Stimulated activated CD4-positive, alpha-beta T cell treated with anti-CD3 and anti-CD28 coated beads, Interleukin-2, amount 100 ng/mL, for 24 hours (primary cell): Measurements from ENCODE around the gene CAB39.

Experiments
- DNase-seq, 2 donors: peaks; one replicate each; pipeline ENCODE4 v3.0.0-alpha.2; 2020

Gene CAB39

GRCh38 chr2:230823264-230823964, 110.8 kb downstream of the CAB39 start:
- DNase-seq = no peak

GRCh38 chr2:230824406-230824978, 111.8 kb downstream of the CAB39 start:
- peak; percentile 43 to 48 for DNase-seq

- DNase-seq = no peak
These were observed 112.7 kb downstream of the CAB39 start for GRCh38 chr2:230825354-230825753.

- DNase-seq = no peak
These were observed 115.2 kb downstream of the CAB39 start for GRCh38 chr2:230827774-230828271.

GRCh38 chr2:230828272-230828961, 115.8 kb downstream of the CAB39 start:
- peak in 1 of 2 donors; percentile 56 for DNase-seq

- no peak for DNase-seq
These were observed 116.7 kb downstream of the CAB39 start for GRCh38 chr2:230829293-230829692.

- no peak for DNase-seq
These were observed 117.3 kb downstream of the CAB39 start for GRCh38 chr2:230829959-230830358.

- DNase-seq = no peak
These were observed 117.8 kb downstream of the CAB39 start for GRCh38 chr2:230830428-230830827.

GRCh38 chr2:230840301-230840700, 127.7 kb downstream of the CAB39 start:
- DNase-seq = no peak

GRCh38 chr2:230842473-230842872, 129.8 kb downstream of the CAB39 start:
- DNase-seq = no peak

- DNase-seq = no peak
These were observed 130.5 kb downstream of the CAB39 start for GRCh38 chr2:230843132-230843531.

GRCh38 chr2:230846360-230846759, 133.7 kb downstream of the CAB39 start:
- no peak for DNase-seq

- DNase-seq = peak; percentile 94 to 98
These were observed 135.3 kb downstream of the CAB39 start for GRCh38 chr2:230847883-230848388.

GRCh38 chr2:230849633-230850357, 137.2 kb downstream of the CAB39 start:
- peak; percentile 82 to 83 for DNase-seq

GRCh38 chr2:230850358-230850658, 137.7 kb downstream of the CAB39 start:
- DNase-seq = no peak

- DNase-seq = no peak
These were observed 139.5 kb downstream of the CAB39 start for GRCh38 chr2:230852113-230852512.

- no peak for DNase-seq
These were observed 149.1 kb downstream of the CAB39 start for GRCh38 chr2:230861552-230862255.

- no peak for DNase-seq
These were observed 149.7 kb downstream of the CAB39 start for GRCh38 chr2:230862292-230862691.

GRCh38 chr2:230863031-230863430, 150.4 kb downstream of the CAB39 start:
- DNase-seq = no peak

- DNase-seq = no peak
These were observed 150.9 kb downstream of the CAB39 start for GRCh38 chr2:230863442-230864121.

- DNase-seq = no peak
These were observed 151.5 kb downstream of the CAB39 start for GRCh38 chr2:230864122-230864604.
